Heart right ventricle (tissue), 16 donors: Measurements from ENCODE around the gene CALCA. TPM values are rescaled to one million over a fixed set of nuclear protein-coding genes. Genes with fewer than 3 reads are reported as not detected.

ENCODE experiments used
- ATAC-seq, 8 donors: fragments of 200-7000 bp; cut with Tn5 transposase; one replicate each; pipeline ENCODE4 v1.9.1; 2020; ENCODE audit warnings: mild to moderate bottlenecking in 8 of 8, moderate library complexity in 8 of 8, moderate number of reproducible peaks in 1 of 8
- DNase-seq, 2 donors: peaks; one replicate each; pipeline ENCODE4 v3.0.0-alpha.2; 2020
- H3K27ac ChIP-seq, 10 donors: fragments of 200-600 bp; sonication (generic) in 2 of 10; one replicate each; pipeline versions ENCODE4 v1.5.0 to v1.8.0; 2020 to 2022; ENCODE audit warnings: mild to moderate bottlenecking in 3 of 10
- H3K27me3 ChIP-seq, 7 donors: fragments of 200-600 bp; one replicate each; pipeline ENCODE4 v1.8.0; 2021 to 2022; ENCODE audit warnings: mild to moderate bottlenecking in 2 of 7
- H3K36me3 ChIP-seq, 9 donors: fragments of 200-600 bp; sonication (generic) in 1 of 9; one replicate each; pipeline versions ENCODE4 v1.5.0 to v1.8.0; 2020 to 2022; ENCODE audit warnings: mild to moderate bottlenecking in 2 of 9
- H3K4me1 ChIP-seq, 9 donors: fragments of 200-600 bp; sonication (generic) in 1 of 9; one replicate each; pipeline versions ENCODE4 v1.5.0 to v1.8.0; 2020 to 2022; ENCODE audit warnings: mild to moderate bottlenecking in 4 of 9
- H3K4me3 ChIP-seq, 10 donors: fragments of 200-600 bp; sonication (generic) in 2 of 10; one replicate each; pipeline versions ENCODE4 v1.5.0 to v1.8.0; 2020 to 2022; ENCODE audit warnings: mild to moderate bottlenecking in 7 of 10, moderate library complexity in 2 of 10
- H3K9me3 ChIP-seq, 11 donors: fragments of 200-600 bp in 10 of 11; sonication (generic) in 2 of 11; one replicate each; pipeline versions ENCODE4 v1.5.0 to v1.8.0; 2013 to 2022; ENCODE audit warnings: mild to moderate bottlenecking in 2 of 11, control low read depth in 1 of 11, moderate library complexity in 1 of 11
- WGBS, 2 donors: extraction: QIAGEN DNeasy Blood & Tissue Kit; methylation state at CpG; one replicate each; pipeline ENCODE4 v1.1.7; 2013; ENCODE audit warnings: inconsistent platforms in 1 of 2; 5-methylcytosine and 5-hydroxymethylcytosine counted together
- intact Hi-C, 10 donors: fragments of 100-400 bp; cut with DNase I; formaldehyde crosslinking; loops; one replicate each; pipeline versions ENCODE4 v1.11.1 to v1.14.2; 2022
- polyA plus RNA-seq, 2 donors: library from polyadenylated mRNA; stranded (reverse); fragments of 200-250 nt; gene quantifications; one replicate each; pipeline ENCODE4 v1.2.3, GENCODE V29; 2013
- total RNA-seq, 10 donors: library from RNA; stranded (reverse); fragmentation: NEBNext Ultra II Directional in 3 of 10; extraction: Animal tissue kit (Norgen Biotek cat#: 25700) in 3 of 10; gene quantifications; one replicate each; pipeline versions ENCODE4 v1.2.1 to v1.2.4, GENCODE V29; 2021 to 2023
- TF ChIP-seq, protein P1 (sequence below), 9 donors: fragments of 200-600 bp; sonication (generic) in 2 of 9; IDR thresholded peaks; one replicate each; pipeline versions ENCODE4 v1.5.0 to v1.8.0; 2021 to 2022; ENCODE audit warnings: antibody characterized with exemption in 9 of 9, mild to moderate bottlenecking in 5 of 9, moderate library complexity in 1 of 9
- donor health status: Arrhythmogenic right ventricular cardiomyopathy.
- donor health status: ischemic (EF 13 %, LVEDD 7.1; RV severe dilation, severe dysfunction).
- donor health status: healthy with polysubstance abuse.
- donor health status: DM: no; HTN: yes; CAD: no.
- donor health status: DM: no; HTN: no; CAD: no.
- donor health status: ischemic (EF 25% LVEDD 6.9; RV normal size, moderate dysfunction).
- donor health status: ischemic (EF 25% LVEDD 5.7; RV mildly dilated, moderate dysfunction).
- donor health status: healthy.
- donor health status: DM: yes; HTN: yes; CAD: no.
- donor health status: Ischemic cardiomyopathy.
- donor health status: ischemic (EF 35%, LVEDD 5.7; RV mildly dilated, moderate dysfunction).
- donor health status: nonischemic (EF 11% LVEDD 7.7; RV severe dilation, severe dysfunction).
- donor health status: DM: yes; HTN: yes; CAD: no.
- donor health status: PGD.
- donor health status: ischemic (EF 29% LVEDD 5.4; RV normal size, mild dysfunction).
- donor health status: nonischemic (EF 23%, LVEDD 6.1; RV moderate dilation, normal function).

CALCA gene
- total and polyA plus RNA-seq, 12 donors: 0.34 to 9.9 (median 0.85) TPM; not detected in 7

- Histone ChIP-seq H3K36me3 (no peaks in the 10 kb centered on the region), H3K27ac (no peak overlapping the region), H3K4me1 (no peaks in the 10 kb centered on the region), H3K4me3 (no peak overlapping the region), H3K9me3 (peaks cover 0 to 11% (median 0%) of the 10 kb centered on the region in 11 donors), H3K27me3 (peaks cover 0 to 5% (median 0%) of the 10 kb centered on the region in 7 donors)
- no peak for DNase-seq
- intact Hi-C loops: no loop called here
- ATAC-seq: no peak
- TF ChIP-seq, protein P1, sequence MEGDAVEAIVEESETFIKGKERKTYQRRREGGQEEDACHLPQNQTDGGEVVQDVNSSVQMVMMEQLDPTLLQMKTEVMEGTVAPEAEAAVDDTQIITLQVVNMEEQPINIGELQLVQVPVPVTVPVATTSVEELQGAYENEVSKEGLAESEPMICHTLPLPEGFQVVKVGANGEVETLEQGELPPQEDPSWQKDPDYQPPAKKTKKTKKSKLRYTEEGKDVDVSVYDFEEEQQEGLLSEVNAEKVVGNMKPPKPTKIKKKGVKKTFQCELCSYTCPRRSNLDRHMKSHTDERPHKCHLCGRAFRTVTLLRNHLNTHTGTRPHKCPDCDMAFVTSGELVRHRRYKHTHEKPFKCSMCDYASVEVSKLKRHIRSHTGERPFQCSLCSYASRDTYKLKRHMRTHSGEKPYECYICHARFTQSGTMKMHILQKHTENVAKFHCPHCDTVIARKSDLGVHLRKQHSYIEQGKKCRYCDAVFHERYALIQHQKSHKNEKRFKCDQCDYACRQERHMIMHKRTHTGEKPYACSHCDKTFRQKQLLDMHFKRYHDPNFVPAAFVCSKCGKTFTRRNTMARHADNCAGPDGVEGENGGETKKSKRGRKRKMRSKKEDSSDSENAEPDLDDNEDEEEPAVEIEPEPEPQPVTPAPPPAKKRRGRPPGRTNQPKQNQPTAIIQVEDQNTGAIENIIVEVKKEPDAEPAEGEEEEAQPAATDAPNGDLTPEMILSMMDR (IDR thresholded peaks at IDR 0.05): no peak
These were observed 39.7 kb downstream of the CALCA start for GRCh38 chr11:14932447-14932846.

DNA sequence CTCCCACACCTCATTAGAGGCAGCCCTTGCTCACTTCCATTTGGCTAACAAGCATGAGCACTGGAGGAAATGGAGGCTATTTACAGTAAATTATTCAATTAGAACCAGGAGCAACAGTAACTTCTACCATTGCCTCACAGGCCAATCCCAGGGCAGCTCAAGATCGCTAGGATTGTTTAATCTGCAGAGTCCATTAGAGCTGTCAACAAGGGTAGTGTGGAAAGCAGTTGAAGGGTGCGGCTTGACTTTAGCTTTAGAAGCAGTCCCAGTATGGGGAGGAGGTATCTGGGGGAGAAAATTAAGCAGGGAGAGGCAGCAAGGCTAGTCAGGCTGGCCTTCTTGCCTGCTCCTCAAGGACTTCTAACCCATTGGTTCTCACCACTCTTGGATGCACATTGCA lies 41.8 kb downstream of the CALCA start:
- 22 to 40% methylated on average over 2 of the region's 2 CpGs for WGBS, 2 donors
- ATAC-seq (peak in 1 of 8 donors; percentile 57), DNase-seq (no peak)
- H3K27me3 ChIP-seq: peaks cover 0 to 5% (median under 1%) of the 10 kb centered on the region in 7 donors
- no peaks in the 10 kb centered on the region for H3K4me1 ChIP-seq
- peaks cover 0 to 11% (median 0%) of the 10 kb centered on the region in 11 donors for H3K9me3 ChIP-seq
- H3K4me3 ChIP-seq: no peak overlapping the region
- TF ChIP-seq, protein P1 (IDR thresholded peaks at IDR 0.05): no peak
- intact Hi-C loops: no loop called here
- H3K27ac ChIP-seq: no peak overlapping the region
- H3K36me3 ChIP-seq: no peaks in the 10 kb centered on the region

- peaks cover 0 to 15% (median 4%) of the 10 kb centered on the region in 7 donors for H3K27me3 ChIP-seq
- no peak overlapping the region for H3K4me3 ChIP-seq
- H3K27ac ChIP-seq: no peak overlapping the region
- TF ChIP-seq, protein P1 (IDR thresholded peaks at IDR 0.05): no peak
- H3K9me3 ChIP-seq: peaks cover 0 to 11% (median 0%) of the 10 kb centered on the region in 11 donors
- intact Hi-C loops: no loop called here
- no peak for DNase-seq
- H3K4me1 ChIP-seq: no peaks in the 10 kb centered on the region
- ATAC-seq: no peak
- no peaks in the 10 kb centered on the region for H3K36me3 ChIP-seq
These were observed 45.0 kb downstream of the CALCA start for GRCh38 chr11:14927146-14927545.

DNA sequence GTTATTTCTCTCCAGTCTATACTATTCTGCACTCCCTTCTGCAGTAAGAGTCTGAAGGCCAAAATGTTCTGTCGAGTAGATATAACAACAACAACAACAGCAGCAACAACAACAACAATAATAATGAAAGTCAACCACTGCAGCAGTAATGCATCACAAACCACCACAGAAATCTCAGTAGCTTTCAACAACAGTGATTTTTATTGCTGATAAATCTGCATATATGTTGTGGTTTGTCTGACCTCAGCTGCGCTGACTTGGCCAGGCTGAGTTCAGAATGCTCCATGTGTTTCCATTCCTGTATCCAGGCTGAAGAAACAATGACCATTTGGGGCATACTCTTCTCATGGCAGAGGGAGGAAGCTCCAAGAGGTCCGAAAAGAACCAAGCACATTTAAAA lies 47.8 kb downstream of the CALCA start:
- no peaks in the 10 kb centered on the region for H3K4me1 ChIP-seq
- intact Hi-C loops: no loop called here
- H3K27me3 ChIP-seq: peaks cover 0 to 15% (median 0%) of the 10 kb centered on the region in 7 donors
- ATAC-seq (no peak), DNase-seq (no peak)
- no peaks in the 10 kb centered on the region for H3K36me3 ChIP-seq
- TF ChIP-seq, protein P1 (IDR thresholded peaks at IDR 0.05): no peak
- WGBS, 2 donors: 87 to 89% methylated on average over 3 of the region's 3 CpGs
- no peak overlapping the region for H3K27ac ChIP-seq
- H3K9me3 ChIP-seq: peaks cover 0 to 11% (median 0%) of the 10 kb centered on the region in 11 donors
- no peak overlapping the region for H3K4me3 ChIP-seq

Other genes starting within 250 kb of the CALCA start
- 1 to 10 TPM; 4.6 to 7.3 (median 6.3) TPM for gene CYP2R1, start 80.1 kb downstream of the CALCA start, total RNA-seq
- gene CYP2R1, start 80.1 kb downstream of the CALCA start, polyA plus RNA-seq: 10 to 100 TPM; 11.3 to 34.6 TPM
- gene CALCB, start 101.2 kb upstream of the CALCA start, total RNA-seq: 1 to 10 TPM in 1 of 10 donors, under 1 TPM in 3, not detected in 6; 0.10 to 2.7 (median 0.13) TPM
- under 1 TPM in 1 of 2 donors, not detected in 1; 0.36 TPM for gene CALCB, start 101.2 kb upstream of the CALCA start, polyA plus RNA-seq
- gene INSC, start 142.6 kb upstream of the CALCA start, total RNA-seq: under 1 TPM in 6 of 10 donors, not detected in 4; 0.19 to 0.76 (median 0.62) TPM
- under 1 TPM; 0.59 to 0.61 TPM for gene INSC, start 142.6 kb upstream of the CALCA start, polyA plus RNA-seq